ENCODE data around the gene BLVRB. TPM values are rescaled to one million over a fixed set of nuclear protein-coding genes. Genes with fewer than 3 reads are reported as not detected.

BLVRB gene
- total RNA-seq, 4 donors from 2014 or later: 159 to 223 (median 194) TPM

- H3K27ac ChIP-seq (replicated peaks in 1 of 4): no peak overlapping the region
Measured at GRCh38 chr19:40415768-40416167, 49.8 kb downstream of the BLVRB start.

DNA sequence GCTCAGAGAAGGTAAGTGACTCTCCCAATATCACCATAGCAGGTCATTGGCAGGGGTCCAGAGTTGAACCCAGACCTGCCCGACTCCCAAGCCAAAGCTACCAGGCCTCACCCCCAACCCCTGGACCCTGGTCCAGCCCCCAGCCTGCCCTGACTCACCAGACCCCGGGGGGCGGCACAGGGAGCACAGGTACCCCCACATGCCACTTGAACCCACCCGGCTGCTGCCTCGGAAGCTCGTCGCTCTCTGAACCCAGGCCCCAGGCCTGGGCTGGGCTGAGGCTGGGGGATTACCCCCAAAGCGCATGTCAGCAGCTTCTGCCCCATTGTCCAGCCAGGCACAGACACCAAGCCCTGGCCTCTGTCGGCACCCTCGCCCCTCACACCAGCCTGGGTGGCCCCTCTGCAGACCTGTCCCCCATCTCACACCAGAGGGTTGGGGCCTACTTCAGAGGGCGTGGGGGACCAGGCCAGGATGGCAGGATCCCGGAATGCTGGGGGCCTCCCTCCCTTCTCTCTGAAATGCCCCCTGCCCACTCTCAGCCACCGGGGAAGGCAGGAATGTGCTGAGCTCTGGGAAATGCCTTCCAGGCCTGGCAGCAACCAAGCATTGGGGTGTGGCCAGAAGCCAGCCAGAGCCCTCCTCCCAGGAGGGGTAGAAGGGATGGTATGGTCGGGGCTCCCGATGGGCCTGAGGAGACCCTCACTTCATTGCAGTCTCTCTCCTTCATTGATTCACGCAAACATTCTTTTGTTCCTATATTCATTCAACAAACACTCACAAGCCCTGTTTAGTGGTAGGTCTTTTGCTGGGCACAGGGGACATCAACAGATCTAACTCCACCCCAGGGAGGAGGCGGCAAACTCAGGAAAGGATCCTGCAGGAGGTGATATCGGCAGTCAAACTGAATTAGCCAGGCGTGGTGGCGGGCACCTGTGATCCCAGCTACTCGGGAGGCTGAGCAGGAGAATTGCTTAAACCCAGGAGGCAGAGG, 50.7 kb downstream of the BLVRB start:
- Histone ChIP-seq H3K27ac (replicated peaks in 1 of 4) (no peak overlapping the region), H3K4me3 (no peak overlapping the region), H3K36me3 (no peaks in the 10 kb centered on the region), H3K9me3 (no peaks in the 10 kb centered on the region), H3K27me3 (no peaks in the 10 kb centered on the region), H3K4me1 (peaks cover 48 to 56% (median 51%) of the 10 kb centered on the region in 4 donors)
- intact Hi-C loops (cut with DNase I): no loop called here
- no peak for DNase-seq (ENCODE audit: extremely low spot score)
- 88% methylated on average over 18 of the region's 21 CpGs for WGBS
- TF ChIP-seq POLR2A (IDR thresholded peaks at IDR 0.05; ENCODE audit: low read depth): no peak
- TF ChIP-seq CTCF (IDR thresholded peaks at IDR 0.05): no peak
- TF ChIP-seq EP300 (IDR thresholded peaks at IDR 0.05): no peak
- no peak for TF ChIP-seq POLR2AphosphoS5 (IDR thresholded peaks at IDR 0.05)

More at GRCh38 chr19:40415768-40416167, 49.8 kb downstream of the BLVRB start:
- no peak for DNase-seq (ENCODE audit: extremely low spot score)
- WGBS: 98% methylated on average over 2 of the region's 2 CpGs
- no peaks in the 10 kb centered on the region for H3K9me3 ChIP-seq
- no peak overlapping the region for H3K4me3 ChIP-seq
- H3K4me1 ChIP-seq: peaks cover 47 to 58% (median 52%) of the 10 kb centered on the region in 4 donors
- intact Hi-C loops (cut with DNase I): no loop called here
- no peaks in the 10 kb centered on the region for H3K36me3 ChIP-seq
- TF ChIP-seq CTCF (IDR thresholded peaks at IDR 0.05): no peak
- TF ChIP-seq EP300 (IDR thresholded peaks at IDR 0.05): no peak
- no peak for TF ChIP-seq POLR2AphosphoS5 (IDR thresholded peaks at IDR 0.05)
- no peak for TF ChIP-seq POLR2A (IDR thresholded peaks at IDR 0.05; ENCODE audit: low read depth)
- H3K27me3 ChIP-seq: no peaks in the 10 kb centered on the region

GRCh38 chr19:40413291-40413845, 52.2 kb downstream of the BLVRB start, which contains the start of gene PRX:
TSS of gene PRX (minus strand) at chr19:40413378. CDS start at chr19:40407932, 5,446 bp downstream.
- intact Hi-C loops (cut with DNase I): no loop called here
- DNase-seq (ENCODE audit: extremely low spot score): no peak
- peak within 1 kb of the TSS; percentile 60 to 73 (median 68) for H3K27ac ChIP-seq (replicated peaks in 1 of 4)
- no peak within 1 kb of the TSS for H3K4me3 ChIP-seq
- no peaks in the 10 kb centered on the region for H3K36me3 ChIP-seq
- WGBS: 58% methylated on average over 7 of the region's 18 CpGs
- H3K9me3 ChIP-seq: no peaks in the 10 kb centered on the region
- no peaks in the 10 kb centered on the region for H3K27me3 ChIP-seq
- peaks cover 48 to 56% (median 51%) of the 10 kb centered on the region in 4 donors for H3K4me1 ChIP-seq
- TF ChIP-seq POLR2A (IDR thresholded peaks at IDR 0.05; ENCODE audit: low read depth) (no peak), CTCF (IDR thresholded peaks at IDR 0.05) (no peak), POLR2AphosphoS5 (IDR thresholded peaks at IDR 0.05) (no peak), EP300 (IDR thresholded peaks at IDR 0.05) (no peak)

- H3K4me1 ChIP-seq: peaks cover 47 to 56% (median 50%) of the 10 kb centered on the region in 4 donors
- TF ChIP-seq EP300 (IDR thresholded peaks at IDR 0.05): no peak
- no peak for TF ChIP-seq POLR2AphosphoS5 (IDR thresholded peaks at IDR 0.05)
- no peak for TF ChIP-seq CTCF (IDR thresholded peaks at IDR 0.05)
- no peak for TF ChIP-seq POLR2A (IDR thresholded peaks at IDR 0.05; ENCODE audit: low read depth)
- intact Hi-C loops (cut with DNase I): no loop called here
- H3K36me3 ChIP-seq: no peaks in the 10 kb centered on the region
- DNase-seq (ENCODE audit: extremely low spot score): no peak
- no peak overlapping the region for H3K4me3 ChIP-seq
- no peaks in the 10 kb centered on the region for H3K27me3 ChIP-seq
- H3K27ac ChIP-seq (replicated peaks in 1 of 4): no peak overlapping the region
- H3K9me3 ChIP-seq: no peaks in the 10 kb centered on the region
- WGBS: 66% methylated on average over 4 of the region's 4 CpGs
Measured at GRCh38 chr19:40412866-40413265, 52.7 kb downstream of the BLVRB start.

Measured in esophagus muscularis mucosa (tissue), 4 donors.